GM18519 (cell line): ENCODE measurements around the gene AHR.
"Not testable (repeated sequence)": the region's sequence is repeated elsewhere in the genome, so short reads cannot be mapped to it uniquely, and the experiment has no call there.

Experiments
- ATAC-seq: cut with Tn5 transposase; IDR thresholded peaks from one replicate; pipeline ENCODE4 v1.9.1; 2021; ENCODE audit warnings: mild to moderate bottlenecking, moderate library complexity; ENCODE audit not compliant: unreplicated experiment, low FRiP score

The AHR gene

DNA sequence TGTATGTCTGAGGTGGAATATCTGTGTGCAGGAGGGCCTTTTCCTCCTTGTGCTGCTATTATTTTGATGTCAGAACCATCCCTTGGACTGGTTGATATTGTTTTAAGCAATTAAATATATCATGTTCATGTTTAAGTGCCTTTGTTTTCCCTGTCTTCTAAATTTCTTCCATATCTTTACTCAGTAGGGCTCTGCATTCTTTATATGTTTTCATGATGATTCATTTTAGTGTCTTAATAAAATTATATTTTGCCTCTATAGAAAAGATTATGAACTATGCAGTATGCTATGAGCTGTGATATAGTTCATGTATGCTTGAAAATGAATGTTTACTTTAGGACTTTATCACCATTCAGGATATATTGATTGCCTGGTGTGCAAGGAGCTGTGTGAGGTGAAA, 34.8 kb downstream of the AHR start:
- ATAC-seq: no peak

DNA sequence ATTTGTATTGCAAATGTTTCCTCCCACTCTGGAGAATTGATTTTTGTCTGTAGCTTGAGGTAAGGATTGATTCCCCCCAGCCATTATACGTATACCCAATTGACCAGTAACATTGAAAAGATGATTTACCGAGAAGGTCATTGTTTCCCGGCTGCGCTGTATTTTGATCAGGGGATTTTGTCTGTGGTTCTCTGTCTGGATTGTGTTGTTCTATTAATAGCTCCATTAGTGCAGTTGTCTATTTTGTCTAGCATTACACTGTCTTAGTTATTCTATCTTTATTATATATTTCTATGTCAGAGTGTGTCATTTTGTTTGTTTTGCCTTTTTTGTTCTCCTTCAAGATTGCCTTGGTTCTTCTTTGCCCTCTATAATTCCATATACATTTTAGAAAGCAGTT, 37.7 kb downstream of the AHR start:
- ATAC-seq: no peak

DNA sequence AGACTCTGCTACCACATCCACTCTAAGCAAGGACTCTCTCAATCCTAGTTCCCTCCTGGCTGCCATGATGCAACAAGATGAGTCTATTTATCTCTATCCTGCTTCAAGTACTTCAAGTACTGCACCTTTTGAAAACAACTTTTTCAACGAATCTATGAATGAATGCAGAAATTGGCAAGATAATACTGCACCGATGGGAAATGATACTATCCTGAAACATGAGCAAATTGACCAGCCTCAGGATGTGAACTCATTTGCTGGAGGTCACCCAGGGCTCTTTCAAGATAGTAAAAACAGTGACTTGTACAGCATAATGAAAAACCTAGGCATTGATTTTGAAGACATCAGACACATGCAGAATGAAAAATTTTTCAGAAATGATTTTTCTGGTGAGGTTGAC, 40.7 kb downstream of the AHR start:
- ATAC-seq: no peak

DNA sequence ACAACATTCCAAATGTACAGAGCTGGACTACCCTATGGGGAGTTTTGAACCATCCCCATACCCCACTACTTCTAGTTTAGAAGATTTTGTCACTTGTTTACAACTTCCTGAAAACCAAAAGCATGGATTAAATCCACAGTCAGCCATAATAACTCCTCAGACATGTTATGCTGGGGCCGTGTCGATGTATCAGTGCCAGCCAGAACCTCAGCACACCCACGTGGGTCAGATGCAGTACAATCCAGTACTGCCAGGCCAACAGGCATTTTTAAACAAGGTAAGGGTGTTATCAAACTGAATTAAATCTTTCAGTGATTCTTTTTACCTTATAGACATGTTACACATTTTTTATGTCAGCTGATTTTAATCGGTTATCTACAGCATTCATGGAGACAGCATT, 41.5 kb downstream of the AHR start:
- ATAC-seq: no peak

DNA sequence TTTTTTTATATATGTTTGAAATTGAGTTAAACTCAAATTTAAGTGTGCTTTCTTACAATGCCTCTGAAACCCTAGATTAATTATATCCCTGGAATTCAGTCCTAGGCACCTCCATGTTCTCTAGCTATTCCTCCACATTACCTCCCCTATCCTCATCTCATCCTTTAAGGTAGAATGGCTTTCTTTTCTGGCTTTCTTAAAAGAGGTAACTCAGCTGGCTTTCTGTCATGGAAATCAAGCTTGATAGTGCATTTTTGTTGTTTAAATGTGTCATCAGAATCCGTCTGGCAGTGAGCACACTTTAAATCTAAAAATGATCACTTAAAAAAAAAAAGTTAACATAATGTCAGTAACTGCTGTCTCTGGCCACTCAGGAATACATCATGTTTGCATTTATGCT, 42.2 kb downstream of the AHR start:
- no peak for ATAC-seq

DNA sequence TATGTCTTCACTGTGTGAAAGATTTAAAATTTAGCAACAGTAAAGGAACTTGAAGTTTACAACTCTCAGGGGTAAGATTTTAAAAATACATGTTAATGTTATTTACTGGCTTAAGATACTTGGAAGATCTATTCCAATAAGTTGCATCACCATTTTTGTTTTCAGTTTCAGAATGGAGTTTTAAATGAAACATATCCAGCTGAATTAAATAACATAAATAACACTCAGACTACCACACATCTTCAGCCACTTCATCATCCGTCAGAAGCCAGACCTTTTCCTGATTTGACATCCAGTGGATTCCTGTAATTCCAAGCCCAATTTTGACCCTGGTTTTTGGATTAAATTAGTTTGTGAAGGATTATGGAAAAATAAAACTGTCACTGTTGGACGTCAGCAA, 44.3 kb downstream of the AHR start:
- ATAC-seq: no peak

DNA sequence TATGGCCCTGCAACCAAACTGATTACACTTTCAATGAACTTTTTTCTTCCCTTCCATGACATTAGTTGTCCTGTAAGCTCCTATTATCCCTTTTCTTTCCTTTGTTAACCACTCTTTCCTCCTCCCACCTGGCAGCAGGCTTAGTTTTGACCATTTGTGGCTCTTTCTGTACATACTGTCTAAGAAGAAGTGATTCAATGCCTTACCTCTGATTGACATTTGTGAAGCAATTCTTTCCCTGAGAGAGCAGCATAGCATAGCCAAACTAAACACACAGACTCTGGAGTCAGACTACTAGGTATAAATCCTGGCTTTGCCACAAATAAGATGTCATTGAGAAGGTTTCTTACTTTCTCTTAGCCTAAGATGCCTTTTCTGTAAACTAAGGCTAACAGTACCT, 48.9 kb downstream of the AHR start:
- ATAC-seq: no peak

DNA sequence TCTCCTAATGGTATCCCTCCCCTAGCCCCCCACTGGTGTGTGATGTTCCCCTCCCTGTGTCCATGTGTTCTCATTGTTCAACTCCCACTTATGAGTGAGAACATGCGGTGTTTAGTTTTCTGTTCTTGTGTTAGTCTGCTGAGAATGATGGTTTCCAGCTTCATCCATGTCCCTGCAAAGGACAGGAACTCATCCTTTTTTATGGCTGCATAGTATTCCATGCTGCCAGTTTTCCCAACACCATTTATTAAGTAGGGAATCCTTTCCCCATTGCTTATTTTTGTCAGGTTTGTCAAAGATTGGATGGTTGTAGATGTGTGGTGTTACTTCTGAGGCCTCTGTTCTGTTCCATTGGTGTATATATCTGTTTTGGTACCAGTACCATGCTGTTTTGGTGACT, 50.5 kb downstream of the AHR start:
- ATAC-seq: not testable (repeated sequence)

DNA sequence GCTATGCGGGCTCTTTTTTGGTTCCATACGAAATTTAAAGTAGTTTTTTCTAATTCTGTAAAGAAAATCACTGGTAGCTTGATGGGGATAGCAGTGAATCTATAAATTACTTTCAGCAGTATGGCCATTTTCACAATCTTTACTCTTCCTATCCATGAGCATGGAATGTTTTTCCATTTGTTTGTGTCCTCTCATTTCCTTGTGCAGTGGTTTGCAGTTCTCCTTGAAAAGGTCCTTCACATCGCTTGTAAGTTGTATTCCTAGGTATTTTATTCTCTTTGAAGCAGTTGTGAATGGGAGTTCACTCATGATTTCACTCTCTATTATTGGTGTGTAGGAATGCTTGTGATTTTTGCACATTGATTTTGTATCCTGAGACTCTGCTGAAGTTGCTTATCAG, 51.9 kb downstream of the AHR start:
- ATAC-seq: not testable (repeated sequence)

DNA sequence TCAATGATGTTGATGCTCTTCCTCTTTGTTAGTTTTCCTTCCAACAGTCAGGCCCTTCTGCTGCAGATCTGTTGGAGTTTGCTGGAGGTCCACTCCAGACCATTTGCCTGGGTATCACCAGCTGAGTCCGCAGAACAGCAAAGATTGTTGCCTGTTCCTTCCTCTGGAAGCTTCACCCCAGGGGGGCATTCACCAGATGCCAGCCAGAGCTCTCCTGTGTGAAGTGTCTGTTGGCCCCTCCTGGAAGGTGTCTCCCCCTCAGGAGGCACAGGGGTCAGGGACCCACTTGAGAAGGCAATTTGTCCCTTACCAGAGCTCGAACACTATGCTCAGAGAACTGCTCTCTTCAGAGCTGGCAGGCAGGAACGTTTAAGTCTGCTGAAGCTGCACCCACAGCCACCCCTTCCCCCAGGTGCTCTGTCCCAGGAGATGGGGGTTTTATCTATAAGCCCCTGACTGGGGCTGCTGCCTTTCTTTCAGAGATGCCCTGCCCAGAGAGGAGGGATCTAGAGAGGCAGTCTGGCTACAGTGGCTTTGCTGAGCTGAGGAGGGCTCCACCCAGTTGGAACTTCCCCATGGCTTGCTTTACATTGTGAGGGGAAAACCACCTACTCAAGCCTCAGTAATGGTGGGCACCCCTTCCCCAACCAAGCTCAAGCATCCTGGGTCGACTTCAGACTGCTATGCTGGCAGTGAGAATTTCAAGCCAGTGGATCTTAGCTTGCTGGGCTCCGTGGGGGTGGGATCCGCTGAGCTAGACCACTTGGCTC, 55.4 kb downstream of the AHR start:
- not testable (repeated sequence) for ATAC-seq

DNA sequence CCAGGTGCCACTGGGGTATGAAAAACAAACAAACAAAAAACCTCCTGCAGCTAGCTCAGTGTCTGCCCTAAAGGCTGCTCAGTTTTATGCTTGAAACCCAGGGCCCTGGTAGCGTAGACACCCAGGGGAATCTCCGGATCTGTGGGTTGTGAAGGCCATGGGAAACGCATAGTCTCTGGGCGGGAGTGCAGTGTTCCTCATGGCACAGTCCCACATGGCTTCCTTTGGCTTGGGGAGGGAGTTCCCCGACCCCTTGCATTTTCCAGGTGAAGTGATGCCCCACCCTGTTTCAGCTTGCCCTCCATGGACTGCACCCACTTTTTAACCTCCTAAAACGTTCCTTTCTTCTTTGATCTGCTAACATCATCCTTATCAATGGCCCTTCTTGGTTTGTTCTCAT, 56.0 kb downstream of the AHR start:
- ATAC-seq: no peak

DNA sequence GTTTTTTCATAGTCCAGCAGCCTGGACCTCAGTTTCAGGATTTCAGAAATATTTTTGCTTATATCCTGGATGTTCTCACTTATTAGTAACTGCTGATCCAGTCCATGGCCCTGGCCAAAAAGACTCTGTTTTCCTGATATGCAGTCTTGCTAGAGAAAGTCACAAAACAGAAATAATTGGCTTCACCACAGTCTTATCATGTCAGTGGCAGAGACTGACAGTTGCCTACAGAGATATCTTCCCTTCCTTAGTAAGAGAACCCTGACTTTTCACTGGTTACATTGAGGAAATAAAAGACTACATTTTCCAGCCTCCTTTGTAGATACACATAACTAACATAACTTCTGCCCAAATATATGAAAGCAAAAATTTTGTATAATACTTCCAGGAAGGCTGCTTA, 56.6 kb downstream of the AHR start:
- no peak for ATAC-seq

DNA sequence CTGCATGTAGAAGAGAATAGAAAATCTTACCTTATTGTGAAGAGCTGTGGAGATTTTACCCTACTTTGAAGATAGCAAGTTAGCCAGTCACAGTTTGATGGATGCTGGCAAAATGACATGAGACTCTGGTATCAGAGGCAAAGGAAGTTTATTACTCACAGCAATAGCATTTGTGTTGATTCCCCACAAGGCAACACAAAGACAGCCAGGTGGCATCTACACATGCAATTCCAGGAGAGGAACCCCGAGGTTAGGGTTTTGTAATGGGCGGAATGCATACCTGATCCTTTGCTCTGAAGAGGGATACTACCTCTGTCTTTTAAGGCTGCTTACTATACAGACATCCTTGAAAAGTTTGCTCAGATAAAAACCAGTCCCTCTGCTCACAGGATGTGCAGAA, 59.5 kb downstream of the AHR start:
- no peak for ATAC-seq

DNA sequence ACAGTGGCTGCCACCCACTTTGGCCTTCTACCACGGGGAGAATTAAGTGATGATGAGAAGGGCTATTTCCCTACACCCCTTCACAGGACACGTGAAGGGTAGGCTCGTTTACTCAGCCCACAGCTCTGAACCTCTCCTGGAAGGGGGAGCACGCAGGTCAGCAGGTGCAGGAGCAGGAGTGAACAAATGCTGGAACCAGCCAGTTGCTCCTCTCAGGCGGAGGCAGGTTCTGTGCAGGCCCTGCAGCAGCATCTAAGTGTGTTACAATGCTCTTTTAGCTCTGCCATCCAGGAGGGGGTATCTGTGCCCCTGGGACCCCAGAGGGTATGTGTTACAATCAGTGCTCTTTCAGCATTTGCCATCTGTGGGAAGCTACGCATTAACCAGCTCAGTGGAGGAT, 61.2 kb downstream of the AHR start:
- no peak for ATAC-seq

DNA sequence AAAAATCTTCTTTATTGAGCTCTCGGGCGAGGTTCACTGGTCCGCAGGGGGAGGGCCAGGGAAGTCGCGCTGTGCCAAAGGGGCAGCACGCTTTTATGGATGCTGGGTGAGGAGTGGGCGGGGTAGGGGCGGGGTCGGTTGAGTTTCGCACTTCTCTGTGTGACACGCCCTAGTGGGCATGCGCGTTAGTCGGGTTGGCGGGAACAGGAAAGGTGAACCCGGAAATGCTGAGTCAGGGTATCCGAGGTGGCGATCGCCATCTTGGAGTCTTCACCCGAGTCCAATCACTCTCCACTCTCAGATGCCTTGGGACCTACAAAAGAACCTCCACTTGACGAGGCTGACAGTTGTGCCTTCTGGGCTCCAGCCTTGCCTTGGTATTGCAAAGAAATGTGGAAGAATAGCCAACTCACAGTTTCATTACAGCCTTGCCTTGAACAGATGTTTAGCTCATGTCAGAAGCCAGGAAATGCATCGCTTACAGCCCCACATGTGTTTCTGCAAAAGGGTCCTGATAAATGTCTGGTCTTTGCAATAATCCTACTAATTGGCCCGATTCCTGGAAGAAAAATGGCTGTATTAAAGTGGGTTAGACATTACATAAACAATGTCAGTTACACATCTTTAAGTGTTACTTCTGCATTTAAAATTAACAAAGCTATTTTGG, 64.1 kb downstream of the AHR start:
- ATAC-seq: no peak

DNA sequence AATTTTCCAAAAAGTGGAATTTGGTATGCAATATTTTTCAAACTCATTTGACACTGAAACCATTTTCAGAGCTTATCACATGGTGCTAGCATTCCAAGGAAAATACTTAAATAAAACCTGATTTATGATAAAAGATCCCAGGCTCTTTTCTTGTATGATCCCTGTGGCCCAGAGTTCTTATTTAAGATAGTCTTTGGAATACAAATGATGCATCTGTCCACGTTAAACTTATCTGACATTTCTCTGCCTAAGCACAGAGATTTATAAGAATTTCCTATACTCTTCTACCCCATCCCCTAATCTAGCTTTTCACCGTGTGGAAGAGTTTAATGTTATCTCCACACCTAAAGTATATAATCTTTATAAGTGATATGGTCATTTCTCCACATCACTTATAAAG, 66.2 kb downstream of the AHR start:
- ATAC-seq: no peak

DNA sequence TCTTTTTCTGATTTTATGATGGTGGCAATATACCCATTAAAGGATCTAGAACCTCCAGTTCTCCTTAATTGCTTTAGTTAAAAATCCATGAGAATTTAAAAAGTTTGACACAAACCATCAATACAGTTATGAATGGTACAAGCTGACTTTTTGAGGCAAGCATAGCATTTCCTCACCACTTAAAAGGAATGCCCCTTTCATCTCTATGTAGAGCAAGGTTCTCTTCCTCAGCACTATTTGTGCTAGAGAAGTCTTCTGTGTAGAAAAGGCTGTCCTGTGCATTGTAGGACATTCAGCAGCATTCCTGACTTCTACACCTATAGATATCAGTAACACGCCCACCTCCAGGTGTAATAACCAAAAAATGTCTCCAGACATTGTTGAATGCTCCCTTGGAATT, 67.3 kb downstream of the AHR start:
- no peak for ATAC-seq

DNA sequence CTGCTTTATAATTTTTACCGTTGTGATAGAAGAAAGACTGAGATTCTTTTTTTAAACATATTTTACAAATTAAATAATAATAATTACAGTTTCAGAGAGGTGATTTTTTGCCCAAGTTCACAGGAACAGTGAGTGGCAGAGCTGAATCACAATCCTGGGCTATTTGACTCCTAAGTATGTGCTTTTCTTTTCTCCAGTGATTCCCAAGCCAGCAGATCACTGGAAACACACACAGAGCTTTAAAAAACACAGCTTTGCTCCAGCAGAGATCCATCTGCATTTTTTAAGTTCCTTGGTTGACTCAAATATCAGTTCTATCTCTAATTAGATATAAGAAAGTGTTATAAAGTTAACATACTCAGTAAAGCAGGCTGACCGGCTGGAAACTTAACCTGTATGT, 69.0 kb downstream of the AHR start:
- no peak for ATAC-seq

DNA sequence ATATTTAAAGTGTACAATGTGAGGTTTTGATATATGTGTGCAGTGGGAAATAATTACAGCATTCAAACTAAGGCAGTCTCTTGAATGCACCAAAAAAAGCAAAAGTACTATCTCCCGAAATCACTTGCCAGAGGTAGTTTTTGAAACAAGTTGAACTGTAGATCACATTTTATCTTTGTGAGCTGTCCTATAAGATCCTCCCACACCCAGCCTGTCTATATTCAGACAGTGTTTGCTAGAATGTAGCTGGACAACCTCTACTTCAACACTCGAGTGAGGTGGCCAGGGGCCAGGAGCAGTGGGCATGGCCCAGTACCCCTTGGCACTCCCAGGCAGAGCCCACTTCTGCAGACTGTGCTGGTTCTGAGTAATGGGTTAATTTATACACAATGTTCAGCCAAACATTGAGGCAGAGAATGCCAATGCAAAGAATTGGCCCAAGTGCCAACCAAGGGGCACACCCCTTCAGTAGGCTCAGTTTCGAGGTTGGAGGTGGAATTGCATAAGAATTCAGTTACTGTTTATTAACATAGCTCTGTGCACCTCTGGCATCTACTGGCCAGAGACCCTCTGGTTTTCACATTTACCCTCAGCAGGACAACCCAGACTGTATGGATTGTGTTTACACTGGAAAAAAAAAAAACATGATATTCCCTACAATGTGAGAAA, 70.5 kb downstream of the AHR start:
- no peak for ATAC-seq

DNA sequence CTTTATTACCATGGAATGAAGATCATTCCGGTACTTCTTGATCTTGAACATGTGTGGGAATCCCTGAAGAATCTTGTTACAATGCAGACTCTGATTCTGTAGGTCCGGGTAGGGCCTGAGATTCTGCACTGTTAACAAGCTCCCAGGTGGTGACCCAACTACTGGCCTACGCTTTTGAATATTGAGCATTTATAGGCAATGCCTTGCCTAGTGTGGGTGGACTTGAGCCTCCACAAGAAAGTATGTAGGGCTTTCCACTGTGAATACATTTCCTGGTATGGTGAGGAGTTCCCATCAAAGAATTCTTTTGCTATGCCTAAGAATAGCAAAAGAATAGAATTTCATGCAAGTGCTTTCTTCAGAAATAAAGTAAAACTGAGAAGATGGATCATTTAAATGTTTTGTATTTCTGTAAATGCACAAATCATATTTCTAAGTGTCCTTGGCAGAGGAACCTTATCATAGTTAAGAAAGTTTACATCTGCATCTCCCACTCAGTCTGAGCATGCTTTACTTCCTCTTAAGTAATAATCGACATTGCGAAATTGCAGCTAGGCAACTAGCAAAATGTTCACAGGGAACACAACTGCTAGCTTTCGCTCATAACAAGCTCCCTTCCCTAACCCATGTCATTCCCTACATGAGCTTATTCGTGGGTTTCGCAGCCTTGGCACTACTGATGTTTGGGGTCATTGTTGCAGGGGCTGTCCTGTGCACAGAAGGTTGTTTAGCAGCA, 71.4 kb downstream of the AHR start:
- ATAC-seq: no peak

DNA sequence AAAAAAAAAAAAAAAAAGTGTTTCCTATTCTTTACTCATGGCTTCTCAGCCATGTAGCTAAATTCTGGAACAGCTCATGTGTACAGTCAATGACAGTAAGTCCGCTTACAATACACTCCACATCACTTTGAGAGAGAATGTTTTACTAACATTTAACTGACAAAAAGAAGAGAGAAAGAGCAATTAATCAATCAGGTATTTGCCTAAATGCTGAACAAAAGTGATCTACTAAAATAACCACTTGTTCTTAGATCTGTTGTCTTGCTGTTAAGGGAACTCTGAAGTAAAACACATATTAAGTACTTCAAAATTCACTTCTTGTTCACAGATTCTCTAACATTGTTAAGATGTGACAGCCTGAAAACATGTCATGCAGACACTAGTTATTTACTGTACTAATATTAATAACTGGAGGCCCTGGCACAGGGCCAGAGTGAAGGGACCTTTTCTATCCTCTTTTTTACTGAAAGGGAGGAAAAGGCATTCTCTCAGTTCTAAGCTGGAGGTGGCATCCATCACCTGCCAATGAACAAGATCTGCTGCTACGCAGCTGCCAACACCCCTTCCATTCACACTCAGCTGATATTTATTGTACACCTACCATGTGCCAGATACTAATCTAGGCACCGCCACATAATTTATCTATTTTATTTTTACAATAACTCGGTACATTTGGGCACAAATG, 72.6 kb downstream of the AHR start:
- no peak for ATAC-seq
